ENCODE results near the gene NIFK.
"Not testable (repeated sequence)": the region's sequence is repeated elsewhere in the genome, so short reads cannot be mapped to it uniquely, and the experiment has no call there.

NIFK gene

DNA sequence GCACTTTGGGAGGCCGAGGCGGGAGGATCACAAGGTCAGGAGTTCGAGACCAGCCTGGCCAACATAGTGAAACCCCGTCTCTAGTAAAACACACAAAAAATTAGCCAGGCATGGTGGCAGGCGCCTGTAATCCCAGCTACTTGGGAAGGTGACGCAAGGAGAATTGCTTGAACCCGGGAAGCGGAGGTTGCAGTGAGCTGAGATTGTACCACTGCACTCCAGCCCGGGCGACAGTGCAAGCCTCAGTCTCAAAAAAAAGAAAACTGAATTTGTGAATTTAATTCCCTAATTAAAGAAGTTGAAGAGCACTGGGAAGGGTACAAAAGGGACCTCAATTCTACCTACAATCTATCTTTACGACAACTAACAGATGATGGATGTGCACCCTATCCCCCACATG lies 2.1 kb downstream of the NIFK start:
- DNase-seq (ENCODE audit: low read depth in 4 of 4, low spot score in 1 of 4) = not testable (repeated sequence)

DNA sequence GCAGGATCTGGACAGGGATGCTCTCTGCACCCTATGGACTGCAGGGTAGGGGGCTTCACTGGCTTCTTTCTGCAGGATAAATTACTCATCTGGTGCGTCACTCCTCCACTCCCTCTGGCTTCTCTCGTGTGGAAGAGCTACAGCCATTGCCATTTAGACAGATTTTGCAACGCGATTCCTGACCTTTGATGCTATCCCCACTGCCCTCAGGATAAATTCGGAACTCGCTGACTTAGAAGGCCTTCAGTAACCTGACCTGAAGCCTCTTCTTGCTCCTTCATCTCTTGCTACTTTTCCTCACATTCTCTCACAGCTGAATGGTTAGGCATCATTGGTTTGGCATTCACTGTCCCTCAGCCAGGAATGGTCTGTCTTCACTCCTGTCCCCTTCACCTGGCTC lies 5.3 kb downstream of the NIFK start:
- DNase-seq (ENCODE audit: low read depth in 4 of 4, low spot score in 1 of 4) = no peak

GRCh38 chr2:121727950-121728349 lies 8.7 kb downstream of the NIFK start:
- DNase-seq (ENCODE audit: low read depth in 4 of 4, low spot score in 1 of 4) = no peak

DNA sequence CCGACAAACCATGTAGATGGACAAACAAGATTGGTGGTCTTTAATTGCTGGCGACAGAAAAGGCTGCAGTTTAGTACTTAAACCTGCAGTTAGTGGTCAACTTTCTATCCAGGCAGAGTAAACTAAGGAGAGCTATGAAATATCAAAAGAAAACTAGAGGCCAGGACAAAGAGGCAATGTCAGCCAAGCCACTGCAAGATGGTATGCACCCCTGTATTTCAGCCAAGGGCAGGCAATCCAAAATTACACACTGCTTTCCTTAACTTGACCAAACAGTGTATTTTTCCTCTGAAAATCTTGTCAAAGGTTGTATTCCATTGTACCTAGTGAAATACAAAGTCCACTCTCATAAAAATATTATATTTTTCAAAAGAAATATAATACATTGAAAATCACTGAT lies 9.3 kb downstream of the NIFK start:
- DNase-seq (ENCODE audit: low read depth in 4 of 4, low spot score in 1 of 4) = no peak

DNA sequence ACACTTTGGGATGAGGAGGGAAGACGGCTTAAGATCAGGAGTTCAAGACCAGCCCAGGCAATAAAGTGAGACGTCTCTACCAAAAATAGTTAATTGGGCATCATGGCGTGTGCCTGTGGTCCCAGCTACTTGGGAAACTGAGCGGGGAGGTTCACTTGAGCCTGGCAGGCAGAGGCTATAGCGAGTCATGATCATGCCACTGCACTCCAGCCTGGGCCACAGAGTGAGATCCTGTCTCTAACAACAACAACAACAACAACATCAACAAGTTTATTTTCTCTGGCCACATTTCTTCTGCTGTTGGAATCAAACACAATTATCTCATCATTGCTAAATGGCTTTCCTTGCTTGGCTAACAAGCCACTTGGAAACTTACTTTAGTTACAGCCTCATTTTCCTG lies 13.4 kb downstream of the NIFK start:
- no peak for DNase-seq (ENCODE audit: low read depth in 4 of 4, low spot score in 1 of 4)

DNA sequence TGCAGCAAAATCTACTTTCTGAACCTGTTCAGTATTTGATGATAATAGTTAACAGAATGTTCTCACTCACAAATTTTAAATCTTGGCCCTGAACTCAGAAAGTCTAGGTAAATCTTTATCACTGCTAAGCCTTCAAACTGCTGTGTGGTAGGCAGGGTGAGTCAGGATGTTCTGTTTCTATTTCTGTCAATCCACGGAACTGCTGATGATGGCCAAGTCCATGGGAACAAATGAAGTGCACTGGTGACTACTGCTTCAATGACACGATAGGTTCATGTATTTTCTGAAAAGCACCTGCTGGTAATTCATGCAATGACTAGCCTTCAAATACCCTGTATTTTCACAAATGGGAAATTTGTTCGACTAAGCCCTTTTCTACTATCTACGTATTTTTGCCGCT lies 14.2 kb downstream of the NIFK start:
- DNase-seq (ENCODE audit: low read depth in 4 of 4, low spot score in 1 of 4) = no peak

GRCh38 chr2:121721926-121722325 lies 14.7 kb downstream of the NIFK start:
- no peak for DNase-seq (ENCODE audit: low read depth in 4 of 4, low spot score in 1 of 4)

DNA sequence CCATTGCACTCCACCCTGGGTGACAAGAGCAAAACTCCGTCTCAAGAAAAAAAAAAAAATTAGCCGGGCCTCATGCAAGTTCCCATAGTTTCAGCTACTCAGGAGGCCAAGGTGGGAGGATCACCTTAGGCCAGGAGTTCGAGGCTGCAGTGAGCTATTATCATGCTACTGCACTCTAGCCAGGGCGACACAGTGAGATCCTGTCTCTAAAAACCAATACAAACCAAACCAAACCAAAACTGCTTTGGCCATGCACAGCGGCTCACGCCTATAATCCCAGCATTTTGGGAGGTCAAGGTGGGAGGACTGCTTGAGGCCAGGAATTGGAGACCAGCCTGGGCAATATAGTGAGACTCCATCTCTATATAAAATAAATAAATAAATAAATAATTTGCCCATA lies 19.1 kb downstream of the NIFK start:
- DNase-seq (ENCODE audit: low read depth in 4 of 4, low spot score in 1 of 4) = no peak

DNA sequence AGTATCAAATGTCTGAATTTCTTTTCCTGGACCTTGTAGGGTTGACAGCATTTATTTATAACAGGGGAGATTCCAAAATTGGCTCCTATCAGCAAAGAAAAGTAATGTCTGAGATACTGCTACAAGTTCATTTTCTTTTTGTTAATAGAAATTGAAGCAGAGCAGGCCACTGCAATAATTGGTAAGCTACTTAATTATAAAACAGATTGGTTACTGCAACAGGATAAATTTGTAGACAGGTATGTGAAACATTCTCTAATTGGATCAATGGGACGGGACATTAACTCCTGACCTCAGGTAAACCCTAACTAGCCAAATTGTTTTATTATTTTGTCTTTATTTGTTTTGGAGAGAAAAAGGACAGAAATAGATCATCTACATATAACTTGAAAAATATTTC lies 20.5 kb downstream of the NIFK start:
- no peak for DNase-seq (ENCODE audit: low read depth in 4 of 4, low spot score in 1 of 4)

DNA sequence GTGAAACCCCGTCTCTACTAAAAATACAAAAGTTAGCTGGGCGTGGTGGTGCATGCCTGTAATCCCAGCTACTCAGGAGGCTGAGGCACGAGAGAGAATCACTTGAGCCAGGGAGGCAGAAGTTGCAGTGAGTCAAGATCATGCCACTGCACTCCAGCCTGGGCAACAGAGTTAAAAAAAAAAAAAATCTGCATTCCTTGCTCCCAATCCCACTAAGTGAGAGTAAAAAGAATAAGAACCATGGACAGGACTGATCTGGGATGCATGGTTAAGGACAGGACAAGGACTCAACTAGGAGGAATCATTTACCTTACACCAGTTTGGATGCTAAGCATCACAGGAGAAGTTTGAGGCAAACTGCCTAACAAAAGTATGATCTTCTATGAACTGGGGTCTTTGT lies 25.2 kb downstream of the NIFK start:
- not testable (repeated sequence) for DNase-seq (ENCODE audit: low read depth in 4 of 4, low spot score in 1 of 4)

GRCh38 chr2:121710470-121711170 lies 26.1 kb downstream of the NIFK start:
- no peak for DNase-seq (ENCODE audit: low read depth in 4 of 4, low spot score in 1 of 4)

GRCh38 chr2:121709776-121710469 lies 26.8 kb downstream of the NIFK start:
- DNase-seq (ENCODE audit: low read depth in 4 of 4, low spot score in 1 of 4) = no peak

GRCh38 chr2:121707920-121708361 lies 28.7 kb downstream of the NIFK start:
- DNase-seq (ENCODE audit: low read depth in 4 of 4, low spot score in 1 of 4) = no peak

GRCh38 chr2:121707344-121707919 lies 29.2 kb downstream of the NIFK start:
- DNase-seq (ENCODE audit: low read depth in 4 of 4, low spot score in 1 of 4) = no peak

DNA sequence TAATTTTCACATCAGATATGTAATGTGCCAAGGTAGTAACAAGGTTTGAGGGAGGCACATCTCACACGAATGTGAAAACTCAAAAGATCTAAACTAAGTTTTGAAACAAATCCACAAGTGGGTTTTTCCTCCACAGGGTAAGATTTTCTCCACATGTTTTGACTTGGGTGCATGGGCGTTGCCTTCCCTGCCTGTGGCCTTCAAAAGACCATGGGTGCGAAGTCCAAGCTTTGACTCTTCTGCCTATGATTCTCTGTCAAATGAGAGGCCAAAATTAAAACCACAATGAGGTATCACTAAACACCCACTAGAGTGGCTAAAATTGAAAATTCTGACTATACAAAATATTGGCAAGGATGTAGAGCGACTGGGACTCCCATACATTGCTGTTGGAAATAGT lies 30.7 kb downstream of the NIFK start:
- no peak for DNase-seq (ENCODE audit: low read depth in 4 of 4, low spot score in 1 of 4)

- DNase-seq (ENCODE audit: low read depth in 4 of 4, low spot score in 1 of 4) = no peak
Measured at GRCh38 chr2:121705390-121705789, 31.3 kb downstream of the NIFK start.

DNA sequence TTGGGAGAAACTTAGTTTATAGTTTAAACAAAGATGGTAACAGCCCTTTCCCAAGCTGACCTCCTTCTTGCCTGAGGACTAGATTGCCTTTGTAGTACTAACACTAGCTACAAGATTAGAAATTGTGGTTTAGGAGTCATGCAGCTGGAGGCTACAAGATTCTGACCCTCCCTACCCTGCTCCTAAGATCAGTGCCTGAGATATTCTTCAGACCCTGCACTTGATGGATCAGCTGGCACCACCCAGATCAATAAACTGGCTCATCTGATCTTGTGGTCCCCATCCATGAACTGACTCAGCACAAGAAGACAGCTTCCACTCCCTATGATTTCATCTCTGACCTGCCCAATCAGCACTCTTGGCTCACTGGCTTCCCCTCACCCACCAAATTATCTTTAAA lies 34.9 kb downstream of the NIFK start:
- not testable (repeated sequence) for DNase-seq (ENCODE audit: low read depth in 4 of 4, low spot score in 1 of 4)

- peak; percentile 52 to 73 (median 60) for DNase-seq (ENCODE audit: low read depth in 4 of 4, low spot score in 1 of 4)
Measured at GRCh38 chr2:121699421-121700333, 37.0 kb downstream of the NIFK start.

GRCh38 chr2:121698318-121698930 lies 38.3 kb downstream of the NIFK start:
- no peak for DNase-seq (ENCODE audit: low read depth in 4 of 4, low spot score in 1 of 4)

DNA sequence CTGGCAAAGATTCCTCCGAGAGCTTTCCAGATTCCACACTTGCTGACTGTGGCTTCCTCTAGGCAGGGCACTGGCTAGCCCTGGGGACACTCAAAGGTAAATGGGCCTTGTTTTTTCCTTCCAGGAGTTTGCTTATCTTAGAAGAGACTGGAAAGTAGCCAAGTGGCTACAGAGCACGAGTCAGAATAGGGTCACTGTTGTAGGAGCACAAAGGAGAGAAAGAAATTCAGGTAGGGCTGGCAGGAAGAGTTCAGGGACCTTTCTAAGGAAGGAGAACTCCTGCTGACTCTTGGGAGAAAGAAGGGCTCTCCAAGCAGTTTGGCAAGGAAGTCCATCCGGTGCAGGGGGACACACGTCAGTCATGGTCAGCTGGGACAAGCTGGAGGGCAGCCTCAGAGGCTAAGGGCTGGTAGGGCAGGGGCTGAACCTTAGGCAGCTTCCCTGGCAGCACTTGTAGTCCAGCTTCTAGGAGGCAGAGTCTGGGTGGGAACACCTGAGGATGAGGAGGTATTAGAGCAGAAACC lies 39.5 kb downstream of the NIFK start:
- no peak for DNase-seq (ENCODE audit: low read depth in 4 of 4, low spot score in 1 of 4)

Measured in stimulated activated CD4-positive, alpha-beta T cell treated with anti-CD3 and anti-CD28 coated beads, Interleukin-1b, Interleukin-23, amount 100 ng/mL, for 24 hours (primary cell).